ENCODE data around the gene SULT2B1.

The SULT2B1 gene

DNA sequence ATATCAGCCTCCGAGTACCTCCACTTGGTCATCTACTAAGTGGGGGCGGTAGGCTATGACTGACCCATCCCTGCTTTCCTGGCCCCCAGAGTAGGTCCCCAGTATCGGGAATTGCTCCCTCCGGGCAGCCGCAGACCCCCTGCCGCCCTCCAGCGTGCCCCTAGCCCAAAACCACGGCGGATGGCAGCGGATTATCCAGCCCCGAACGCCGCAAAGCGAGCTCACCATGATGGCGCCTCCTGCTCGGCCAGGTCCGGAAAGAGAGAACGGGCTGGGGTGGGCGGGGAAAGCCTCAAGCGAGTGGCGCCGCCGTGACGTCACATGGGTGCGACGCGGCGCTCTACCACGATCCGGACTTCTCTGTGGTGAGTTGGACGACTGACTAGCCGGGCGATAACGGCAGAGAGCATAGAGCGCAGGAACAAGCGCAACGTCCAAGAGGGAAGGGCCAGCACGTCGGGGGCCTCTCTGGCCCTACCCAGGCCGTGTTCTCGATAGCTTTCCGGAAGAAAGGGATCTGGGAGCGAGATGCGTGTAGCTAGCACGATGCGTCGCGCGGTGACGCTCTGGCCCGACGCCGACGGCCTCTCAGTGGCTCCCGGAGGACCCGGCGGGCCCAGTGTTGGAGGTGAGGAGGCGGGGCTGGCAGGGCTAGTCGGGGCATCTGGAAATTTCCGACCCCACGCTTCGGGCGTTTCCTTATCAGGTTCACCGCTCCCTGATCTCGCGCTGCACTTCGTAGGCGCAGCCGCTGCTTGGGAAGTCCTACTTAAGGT, 67.1 kb downstream of the SULT2B1 start, which contains the start of the genes RPL18 and SPHK2:
TSS of gene RPL18 (minus strand) at position 263 of the 776 bp plus-strand sequence. CDS start at position 228, 35 bp downstream.
TSS of gene SPHK2 (plus strand) at position 591 of the 776 bp plus-strand sequence. CDS start 1,009 bp downstream, outside the sequence.
- H4K91ac ChIP-seq (ENCODE audit: low read length): peak within 1 kb of the TSS; percentile 82
- peaks cover 37 to 39% of the 10 kb centered on the region in 2 experiments for H3K36me3 ChIP-seq (ENCODE audit: control insufficient read depth in 1 of 2, insufficient read depth in 2 of 2, low read depth in 1 of 2, low read length in 2 of 2)
- DNase-seq: peak; percentile 100
- H3K4ac ChIP-seq (ENCODE audit: low read depth in 1 of 2, low read length in 2 of 2): peak within 1 kb of the TSS; percentile 83 to 89
- H3K18ac ChIP-seq (ENCODE audit: low read depth in 1 of 2, low read length in 2 of 2): peak within 1 kb of the TSS; percentile 80 to 96
- H2BK12ac ChIP-seq (ENCODE audit: low read length in 2 of 2): peak within 1 kb of the TSS; percentile 37 to 59
- no peaks in the 10 kb centered on the region for H3K27me3 ChIP-seq (ENCODE audit: control insufficient read depth in 1 of 2, insufficient read depth in 1 of 2, low read length in 2 of 2)
- H2AK5ac ChIP-seq (ENCODE audit: low read length, severe bottlenecking): peak within 1 kb of the TSS; percentile 91
- peak within 1 kb of the TSS; percentile 36 for H2AFZ ChIP-seq (ENCODE audit: low read depth, low read length)
- peaks cover 36% of the 10 kb centered on the region for H3K4me1 ChIP-seq (ENCODE audit: control insufficient read depth, insufficient read depth, low read depth, low read length)
- H3K79me1 ChIP-seq (replicated peaks; ENCODE audit: low read length, poor library complexity, severe bottlenecking): peaks cover 9% of the 10 kb centered on the region
- H3K9ac ChIP-seq (ENCODE audit: low read length): peak within 1 kb of the TSS; percentile 100
- H2BK5ac ChIP-seq (ENCODE audit: low read depth, low read length, poor library complexity, severe bottlenecking): peak within 1 kb of the TSS; percentile 93
- peak within 1 kb of the TSS in 1 of 2 experiments; percentile 74 for H3K23ac ChIP-seq (ENCODE audit: low read length in 2 of 2)
- peak within 1 kb of the TSS; percentile 95 for H4K8ac ChIP-seq (ENCODE audit: low read length)
- H3K4me2 ChIP-seq (ENCODE audit: low read length, poor library complexity, severe bottlenecking): peak within 1 kb of the TSS; percentile 86
- H3K14ac ChIP-seq (ENCODE audit: low read length in 2 of 2): peak within 1 kb of the TSS; percentile 50 to 94
- no peaks in the 10 kb centered on the region for H3K9me3 ChIP-seq (ENCODE audit: control insufficient read depth, low read length)
- no peak within 1 kb of the TSS for H2BK120ac ChIP-seq (ENCODE audit: low read depth, low read length)
- H3K4me3 ChIP-seq (ENCODE audit: insufficient read depth in 1 of 2, low read depth in 1 of 2, low read length in 2 of 2): peak within 1 kb of the TSS; percentile 87 to 94
- WGBS: under 1% methylated on average over 68 of the region's 69 CpGs
- peak within 1 kb of the TSS; percentile 78 for H2BK15ac ChIP-seq (ENCODE audit: low read depth, poor library complexity, severe bottlenecking)
- H3K27ac ChIP-seq (ENCODE audit: low read length, poor library complexity, severe bottlenecking): peak within 1 kb of the TSS; percentile 94

DNA sequence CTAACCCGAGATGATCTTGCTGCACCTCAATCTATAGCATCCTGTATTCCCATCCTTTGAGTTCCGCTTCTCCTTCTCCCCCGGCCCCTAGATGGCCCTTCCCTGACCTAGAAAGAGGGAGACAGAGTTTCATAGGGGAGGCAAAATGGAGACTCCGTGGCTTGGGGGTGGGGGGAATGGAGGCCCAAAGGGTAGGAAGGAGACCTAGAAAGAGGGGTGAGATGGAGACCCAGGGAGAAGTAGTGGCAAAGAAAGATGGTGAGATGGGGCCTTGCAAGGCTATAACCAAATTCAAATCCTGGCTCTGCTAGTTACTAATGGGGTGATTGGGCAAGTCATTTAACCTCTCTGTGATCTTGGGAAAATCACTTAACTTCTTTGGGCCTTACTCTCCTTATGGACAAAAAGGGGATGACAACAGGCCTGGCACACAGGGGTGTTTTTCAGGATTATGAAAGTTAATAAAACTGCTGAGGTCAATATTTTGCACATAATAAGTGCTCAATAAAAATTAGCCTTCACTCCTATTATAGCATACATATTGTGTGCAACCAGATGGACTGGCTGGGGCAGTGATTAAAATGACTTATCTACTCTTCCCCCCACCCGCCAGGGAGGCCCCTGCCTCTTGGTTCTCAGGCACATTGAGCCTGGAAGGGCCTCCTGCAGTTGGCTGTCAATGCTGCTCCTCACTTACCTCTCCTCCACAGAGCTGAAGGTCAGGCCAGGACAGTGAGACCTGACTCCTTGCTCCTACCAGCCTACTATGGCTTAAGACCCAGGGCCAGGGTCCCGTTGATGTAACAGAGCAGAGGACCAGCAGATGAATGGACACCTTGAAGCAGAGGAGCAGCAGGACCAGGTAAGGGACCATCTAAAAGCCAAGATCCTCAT, 68.0 kb downstream of the SULT2B1 start:
- Histone ChIP-seq H3K14ac (ENCODE audit: low read length in 2 of 2) (no peak overlapping the region), H4K8ac (ENCODE audit: low read length) (peak overlapping the region; percentile 92), H2AK5ac (ENCODE audit: low read length, severe bottlenecking) (peak overlapping the region; percentile 91), H2BK12ac (ENCODE audit: low read length in 2 of 2) (peak overlapping the region; percentile 37 to 59), H2AFZ (ENCODE audit: low read depth, low read length) (no peak overlapping the region), H3K4ac (ENCODE audit: low read depth in 1 of 2, low read length in 2 of 2) (peak overlapping the region; percentile 83 to 89), H3K9me3 (ENCODE audit: control insufficient read depth, low read length) (no peaks in the 10 kb centered on the region), H3K4me3 (ENCODE audit: insufficient read depth in 1 of 2, low read depth in 1 of 2, low read length in 2 of 2) (peak overlapping the region; percentile 44 to 94), H3K9ac (ENCODE audit: low read length) (peak overlapping the region; percentile 96), H3K18ac (ENCODE audit: low read depth in 1 of 2, low read length in 2 of 2) (peak overlapping the region; percentile 78 to 80), H4K91ac (ENCODE audit: low read length) (peak overlapping the region; percentile 82), H3K27ac (ENCODE audit: low read length, poor library complexity, severe bottlenecking) (peak overlapping the region; percentile 69), H2BK120ac (ENCODE audit: low read depth, low read length) (no peak overlapping the region), H3K23ac (ENCODE audit: low read length in 2 of 2) (no peak overlapping the region), H3K4me2 (ENCODE audit: low read length, poor library complexity, severe bottlenecking) (peak overlapping the region; percentile 83), H3K79me1 (replicated peaks; ENCODE audit: low read length, poor library complexity, severe bottlenecking) (peaks cover 11% of the 10 kb centered on the region), H3K36me3 (ENCODE audit: control insufficient read depth in 1 of 2, insufficient read depth in 2 of 2, low read depth in 1 of 2, low read length in 2 of 2) (peaks cover 28 to 36% of the 10 kb centered on the region in 2 experiments), H3K27me3 (ENCODE audit: control insufficient read depth in 1 of 2, insufficient read depth in 1 of 2, low read length in 2 of 2) (no peaks in the 10 kb centered on the region), H2BK15ac (ENCODE audit: low read depth, poor library complexity, severe bottlenecking) (peak overlapping the region; percentile 78), H3K4me1 (ENCODE audit: control insufficient read depth, insufficient read depth, low read depth, low read length) (peaks cover 34% of the 10 kb centered on the region), H2BK5ac (ENCODE audit: low read depth, low read length, poor library complexity, severe bottlenecking) (no peak overlapping the region)
- 42% methylated on average over 5 of the region's 6 CpGs for WGBS
- peak; percentile 82 for DNase-seq

DNA sequence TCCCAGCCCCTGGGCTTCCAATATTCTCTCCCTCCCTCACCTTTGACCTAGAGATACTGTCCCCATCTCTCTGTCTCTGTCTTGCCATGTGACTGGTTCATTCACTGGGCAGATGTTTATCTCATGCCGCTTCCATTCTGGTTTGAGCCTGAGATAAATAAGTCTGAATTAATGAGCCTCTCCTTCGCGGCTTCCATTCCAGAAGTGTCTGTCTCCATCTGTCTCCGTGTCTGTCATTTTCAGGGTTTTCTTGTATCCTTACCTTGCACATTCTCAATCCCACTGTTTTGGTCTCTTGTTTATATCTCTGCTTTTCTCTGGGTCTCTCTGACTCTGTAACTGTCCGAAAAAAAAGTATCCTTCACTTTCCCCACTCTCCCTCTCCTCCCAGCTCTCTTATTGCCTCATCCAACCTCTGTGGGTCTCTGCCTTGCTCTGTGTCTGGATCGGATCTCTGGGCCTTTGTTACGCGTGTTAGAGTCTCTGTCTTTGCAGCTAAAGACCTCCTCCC, 71.6 kb downstream of the SULT2B1 start:
- Histone ChIP-seq H2BK120ac (ENCODE audit: low read depth, low read length) (no peak overlapping the region), H2BK5ac (ENCODE audit: low read depth, low read length, poor library complexity, severe bottlenecking) (no peak overlapping the region), H3K4me1 (ENCODE audit: control insufficient read depth, insufficient read depth, low read depth, low read length) (peaks cover 19% of the 10 kb centered on the region), H3K4ac (ENCODE audit: low read depth in 1 of 2, low read length in 2 of 2) (peak overlapping the region in 1 of 2 experiments; percentile 42), H2AFZ (ENCODE audit: low read depth, low read length) (no peak overlapping the region), H3K9me3 (ENCODE audit: control insufficient read depth, low read length) (no peaks in the 10 kb centered on the region), H3K27me3 (ENCODE audit: control insufficient read depth in 1 of 2, insufficient read depth in 1 of 2, low read length in 2 of 2) (no peaks in the 10 kb centered on the region), H3K18ac (ENCODE audit: low read depth in 1 of 2, low read length in 2 of 2) (peak overlapping the region; percentile 30 to 46), H3K4me3 (ENCODE audit: insufficient read depth in 1 of 2, low read depth in 1 of 2, low read length in 2 of 2) (peak overlapping the region; percentile 21 to 76), H3K4me2 (ENCODE audit: low read length, poor library complexity, severe bottlenecking) (peak overlapping the region; percentile 70), H3K36me3 (ENCODE audit: control insufficient read depth in 1 of 2, insufficient read depth in 2 of 2, low read depth in 1 of 2, low read length in 2 of 2) (peaks cover 18 to 23% of the 10 kb centered on the region in 2 experiments), H3K79me1 (replicated peaks; ENCODE audit: low read length, poor library complexity, severe bottlenecking) (peaks cover 20% of the 10 kb centered on the region), H3K23ac (ENCODE audit: low read length in 2 of 2) (no peak overlapping the region), H2BK15ac (ENCODE audit: low read depth, poor library complexity, severe bottlenecking) (no peak overlapping the region), H2BK12ac (ENCODE audit: low read length in 2 of 2) (no peak overlapping the region), H3K14ac (ENCODE audit: low read length in 2 of 2) (no peak overlapping the region), H4K8ac (ENCODE audit: low read length) (peak overlapping the region; percentile 61), H4K91ac (ENCODE audit: low read length) (no peak overlapping the region), H3K27ac (ENCODE audit: low read length, poor library complexity, severe bottlenecking) (peak overlapping the region; percentile 69), H2AK5ac (ENCODE audit: low read length, severe bottlenecking) (peak overlapping the region; percentile 23), H3K9ac (ENCODE audit: low read length) (peak overlapping the region; percentile 89)
- DNase-seq: no peak
- WGBS: 36% methylated on average over 8 of the region's 8 CpGs
